Stimulated activated CD8-positive, alpha-beta memory T cell treated with anti-CD3 and anti-CD28 coated beads, Interleukin-7, amount 100 ng/mL, for 4 hours (primary cell): ENCODE measurements around the gene KLRC2.
"Not testable (repeated sequence)": the region's sequence is repeated elsewhere in the genome, so short reads cannot be mapped to it uniquely, and the experiment has no call there.

ENCODE experiments used
- DNase-seq, 2 donors: peaks; one replicate each; pipeline ENCODE4 v3.0.0-alpha.2; 2020; ENCODE audit warnings: low read depth in 2 of 2

KLRC2 gene

GRCh38 chr12:10405294-10405693, 30.5 kb downstream of the KLRC2 start:
- DNase-seq = no peak

DNA sequence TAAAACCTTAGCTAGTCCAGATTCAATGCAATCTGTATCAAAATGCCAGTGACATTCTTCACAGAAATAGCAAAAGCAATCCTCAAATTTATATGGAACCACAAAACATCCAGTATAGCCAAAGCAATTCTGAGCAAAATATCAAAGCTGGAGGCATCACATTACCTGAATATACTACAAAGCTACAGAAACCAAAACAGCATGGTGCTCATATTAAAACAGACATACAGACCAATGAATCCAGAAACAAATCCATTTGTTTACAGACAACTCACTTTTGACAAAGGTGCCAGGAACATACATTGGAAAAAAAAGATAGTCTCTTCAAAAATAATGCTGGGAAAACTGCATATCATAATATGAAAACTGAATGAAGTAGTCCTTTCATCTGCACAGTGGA, 31.0 kb downstream of the KLRC2 start:
- DNase-seq = no peak

DNA sequence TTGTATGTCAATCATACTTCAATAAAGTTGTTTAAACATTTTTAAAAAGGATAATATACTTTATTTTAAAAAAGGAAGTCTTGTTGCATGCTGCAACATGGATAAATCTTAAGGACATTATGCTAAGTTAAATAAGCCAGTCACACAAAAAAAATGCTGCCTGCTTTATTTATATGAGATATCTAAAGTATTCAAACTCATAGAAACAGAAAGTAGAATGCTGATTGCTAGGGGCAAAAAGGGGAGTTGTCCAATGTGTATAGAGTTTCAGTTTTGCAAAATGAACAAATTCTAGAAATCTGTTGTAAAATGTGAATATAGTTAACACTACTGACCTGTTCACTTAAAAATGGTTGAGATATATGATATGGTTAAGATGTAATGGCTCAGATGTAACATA, 35.0 kb downstream of the KLRC2 start:
- no peak for DNase-seq

DNA sequence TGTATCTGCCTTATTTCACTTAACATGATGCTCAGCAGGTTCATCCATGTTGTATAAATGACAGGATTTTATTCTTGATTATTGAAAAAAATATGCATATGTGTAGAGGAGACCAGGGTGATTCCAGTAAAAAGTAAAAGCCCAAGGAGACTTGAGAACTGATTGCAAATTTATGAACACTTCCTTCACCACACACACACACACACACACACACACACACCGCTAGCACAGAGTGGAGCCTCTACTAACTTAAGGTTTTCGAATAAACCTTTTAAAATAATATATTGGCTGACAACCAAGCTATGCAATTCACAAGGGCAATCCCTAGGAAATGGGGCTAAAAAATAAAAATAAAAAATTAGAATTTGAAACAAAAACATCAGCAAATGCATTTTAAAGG, 37.6 kb downstream of the KLRC2 start:
- DNase-seq = no peak

- no peak for DNase-seq
These were observed 38.5 kb downstream of the KLRC2 start for GRCh38 chr12:10397296-10397695.

DNA sequence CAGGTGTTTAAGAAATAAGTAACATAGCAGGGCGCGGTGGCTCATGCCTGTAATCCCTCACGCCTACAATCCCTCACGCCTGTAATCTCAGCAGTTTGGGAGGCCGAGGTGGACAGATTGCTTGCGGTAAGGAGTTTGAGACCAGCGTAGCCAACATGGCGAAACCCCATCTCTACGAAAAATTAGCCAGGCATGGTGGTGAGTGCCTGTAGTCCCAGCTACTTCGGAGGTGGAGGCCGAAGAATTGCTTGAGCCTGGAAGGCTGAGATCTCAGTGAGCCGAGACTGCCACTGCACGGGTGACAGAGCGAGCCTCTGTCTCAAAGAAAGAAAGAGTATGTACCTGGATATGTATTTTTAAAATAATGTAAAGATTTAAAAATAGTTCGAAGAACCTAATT, 39.6 kb downstream of the KLRC2 start:
- not testable (repeated sequence) for DNase-seq

DNA sequence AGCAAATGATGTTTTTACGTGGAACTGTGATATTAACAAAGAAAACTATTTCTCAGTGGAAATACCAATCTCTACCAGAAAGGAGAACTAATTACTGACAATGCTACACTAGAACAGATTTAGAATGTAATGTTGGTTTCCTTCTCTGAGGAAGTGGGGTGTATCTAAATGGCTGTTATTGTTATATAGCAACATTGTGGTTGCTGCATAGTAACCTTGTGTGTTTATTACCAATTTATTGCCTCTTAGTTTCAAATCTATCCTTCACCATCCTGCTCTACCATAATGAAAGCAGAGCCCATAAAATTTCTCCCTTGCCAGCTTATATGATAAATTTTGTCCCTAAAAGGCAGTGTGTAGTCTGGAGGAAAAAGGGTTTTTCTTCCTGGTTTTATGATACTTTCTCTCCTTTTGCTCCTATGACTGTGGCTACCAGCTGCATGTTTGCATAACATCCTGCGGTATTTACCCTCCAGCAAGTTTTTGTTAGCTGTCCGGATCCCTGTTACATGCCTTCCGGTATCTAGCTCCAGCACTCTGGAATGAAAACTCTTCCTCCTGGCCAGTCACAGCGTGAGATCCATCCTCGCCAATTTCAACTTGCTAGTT, 40.3 kb downstream of the KLRC2 start:
- DNase-seq = no peak

- not testable (repeated sequence) for DNase-seq
These were observed 41.2 kb downstream of the KLRC2 start for GRCh38 chr12:10394531-10395152.

DNA sequence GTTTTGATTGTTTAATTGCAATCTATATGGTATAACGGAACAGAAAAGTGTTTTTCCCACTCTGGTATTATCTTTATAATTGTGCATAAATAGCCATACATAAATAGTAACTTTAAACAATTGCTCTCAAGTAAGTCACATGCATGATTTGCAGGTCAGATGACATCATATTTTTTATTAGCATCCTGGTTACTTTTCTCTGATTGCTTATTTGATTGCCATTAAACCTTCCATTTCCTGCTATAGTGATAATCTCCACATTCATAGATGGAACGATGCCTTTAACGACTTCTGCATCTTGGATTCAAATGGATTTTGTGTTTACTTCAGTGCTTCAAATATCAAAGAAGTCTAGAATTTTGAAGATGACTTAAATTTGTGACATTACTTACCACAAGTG, 42.5 kb downstream of the KLRC2 start:
- DNase-seq = no peak

- peak in 1 of 2 donors; percentile 24 for DNase-seq
These were observed 43.3 kb downstream of the KLRC2 start for GRCh38 chr12:10392394-10392930.

GRCh38 chr12:10390991-10391390, 44.8 kb downstream of the KLRC2 start:
- not testable (repeated sequence) for DNase-seq

- no peak for DNase-seq
These were observed 45.9 kb downstream of the KLRC2 start, which contains the start of gene KLRK1 for GRCh38 chr12:10389904-10390303. Gene KLRK1, minus strand, starts transcription at chr12:10390041. Its CDS starts 1,231 bp downstream, at chr12:10388810.

- DNase-seq = no peak
These were observed 47.0 kb downstream of the KLRC2 start for GRCh38 chr12:10388624-10389413.

- not testable (repeated sequence) for DNase-seq
These were observed 48.3 kb downstream of the KLRC2 start for GRCh38 chr12:10387498-10387897.

- DNase-seq = no peak
These were observed 49.0 kb downstream of the KLRC2 start for GRCh38 chr12:10386857-10387256.

- no peak for DNase-seq
These were observed 50.6 kb downstream of the KLRC2 start for GRCh38 chr12:10385166-10385613.

DNA sequence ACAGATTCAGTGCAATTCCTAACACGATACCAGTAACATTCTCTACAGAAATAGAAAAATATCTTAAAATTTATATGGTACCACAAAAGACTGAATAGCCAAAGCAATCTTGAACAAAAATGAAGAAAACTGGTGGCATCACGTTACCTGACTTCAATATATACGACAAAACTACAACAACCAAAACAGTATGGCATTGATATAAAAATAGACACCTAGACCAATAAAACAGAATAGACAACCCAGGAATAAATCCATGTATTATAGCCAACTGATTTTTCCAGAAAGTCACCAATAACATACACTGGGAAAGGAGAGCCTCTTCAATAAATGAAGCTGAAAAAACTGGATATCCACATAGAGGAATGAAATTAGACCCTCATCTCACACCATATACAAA, 51.6 kb downstream of the KLRC2 start:
- DNase-seq = no peak

DNA sequence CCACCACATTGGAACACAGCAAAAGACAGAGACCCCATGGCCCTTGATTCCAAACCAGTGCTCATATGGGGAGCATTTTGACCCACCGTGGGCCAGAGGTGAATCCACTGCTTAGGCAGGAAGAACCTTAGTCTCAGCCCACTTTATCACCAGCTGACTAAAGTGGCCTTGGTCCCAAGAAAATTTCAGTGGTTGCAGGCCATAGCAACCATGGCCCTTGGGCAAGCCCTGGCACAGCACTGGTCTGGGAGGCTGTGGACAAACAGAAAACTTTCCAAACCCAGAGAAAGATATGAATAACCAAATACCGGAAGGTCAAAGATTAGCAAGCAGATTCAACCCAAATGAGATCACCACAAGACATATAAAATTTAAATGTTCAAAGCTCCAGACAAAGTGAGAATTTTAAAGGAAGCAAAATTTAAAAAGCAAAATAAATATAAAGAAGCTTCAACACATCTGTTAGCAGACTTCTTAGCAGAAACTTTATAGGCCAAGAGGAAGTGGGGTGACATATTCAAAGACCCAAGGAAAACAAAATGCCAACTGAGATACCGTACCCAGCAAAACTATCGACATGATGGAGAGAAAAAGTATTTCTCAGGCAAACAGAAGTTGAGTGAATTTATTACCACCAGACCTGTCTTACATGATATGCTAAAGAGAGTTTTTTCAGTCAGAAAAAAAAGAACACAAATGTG, 53.7 kb downstream of the KLRC2 start:
- no peak for DNase-seq
